Spleen (tissue), 7 donors: ENCODE measurements around the gene CYBA.

Source experiments
- CTCF ChIP-seq, 11 experiments: fragments of 200-600 bp in 7 of 11; fragments of 450-650 bp in 4 of 11; sonication (generic) in 4 of 11; IDR thresholded peaks in 8 of 11; conservative IDR thresholded peaks in 3 of 11; 1 replicate in 7 of 11; 2 replicates in 4 of 11; pipeline versions ENCODE4 v1.4.0 to v1.8.0; 2016 to 2021; ENCODE audit warnings: antibody characterized with exemption in 11 of 11, inconsistent platforms in 4 of 11, mild to moderate bottlenecking in 1 of 11
- POLR2A ChIP-seq, 3 donors: fragments of 450-650 bp; IDR thresholded peaks; one replicate each; pipeline ENCODE4 v1.5.1; 2017; ENCODE audit warnings: antibody characterized with exemption in 3 of 3, mild to moderate bottlenecking in 1 of 3
- donor health status: DM: no; HTN: no; CAD: no; lungs with moderate emphysema.
- donor health status: DM: no; HTN: no; CAD: no.
- donor health status: DM: no; HTN: no; CAD: no.

GRCh38 chr16:88627531-88628411, 23.1 kb downstream of the CYBA start:
- TF ChIP-seq CTCF (IDR thresholded peaks at IDR 0.05 in 8 of 11, conservative IDR thresholded peaks at IDR 0.05 in 3 of 11), result no peak
- TF ChIP-seq POLR2A (IDR thresholded peaks at IDR 0.05), result no peak
